EL (cell line): Measurements from ENCODE around the gene SPEG.

ENCODE experiments used
- DNase-seq: peaks from one replicate; pipeline ENCODE4 v3.0.0-alpha.2; 2016

Gene SPEG

GRCh38 chr2:219445220-219445640 lies 10.6 kb downstream of the SPEG start:
- no peak for DNase-seq

- DNase-seq = peak; percentile 44
Measured at GRCh38 chr2:219446101-219446504, 11.5 kb downstream of the SPEG start.

GRCh38 chr2:219446689-219447088 lies 12.0 kb downstream of the SPEG start:
- no peak for DNase-seq

GRCh38 chr2:219447242-219448098 lies 12.8 kb downstream of the SPEG start:
- DNase-seq = no peak

GRCh38 chr2:219448099-219448775 lies 13.6 kb downstream of the SPEG start:
- no peak for DNase-seq

GRCh38 chr2:219448776-219449341 lies 14.2 kb downstream of the SPEG start:
- DNase-seq = no peak

- no peak for DNase-seq
Measured at GRCh38 chr2:219449609-219450008, 15.0 kb downstream of the SPEG start.

- peak; percentile 46 for DNase-seq
Measured at GRCh38 chr2:219451661-219452360, 17.2 kb downstream of the SPEG start.

- DNase-seq = peak; percentile 98
Measured at GRCh38 chr2:219452361-219453317, 18.0 kb downstream of the SPEG start.

- DNase-seq = peak; percentile 94
Measured at GRCh38 chr2:219453671-219454590, 19.3 kb downstream of the SPEG start.

- DNase-seq = no peak
Measured at GRCh38 chr2:219455581-219455980, 20.9 kb downstream of the SPEG start.

- DNase-seq = no peak
Measured at GRCh38 chr2:219457784-219458369, 23.2 kb downstream of the SPEG start.

- DNase-seq = no peak
Measured at GRCh38 chr2:219458996-219459395, 24.4 kb downstream of the SPEG start.

GRCh38 chr2:219459460-219460311 lies 25.0 kb downstream of the SPEG start:
- DNase-seq = peak; percentile 70

GRCh38 chr2:219460424-219460926 lies 25.8 kb downstream of the SPEG start:
- no peak for DNase-seq

GRCh38 chr2:219461047-219461514 lies 26.4 kb downstream of the SPEG start:
- no peak for DNase-seq

- DNase-seq = no peak
Measured at GRCh38 chr2:219461669-219462068, 27.0 kb downstream of the SPEG start.

GRCh38 chr2:219462349-219462748 lies 27.7 kb downstream of the SPEG start:
- no peak for DNase-seq
